GM21825 (cell line): ENCODE data around the gene MTFR1L.

Experiments
- ATAC-seq: cut with Tn5 transposase; IDR thresholded peaks from one replicate; pipeline ENCODE4 v1.9.1; 2021; ENCODE audit warnings: mild to moderate bottlenecking, moderate library complexity; ENCODE audit not compliant: unreplicated experiment

The MTFR1L gene

DNA sequence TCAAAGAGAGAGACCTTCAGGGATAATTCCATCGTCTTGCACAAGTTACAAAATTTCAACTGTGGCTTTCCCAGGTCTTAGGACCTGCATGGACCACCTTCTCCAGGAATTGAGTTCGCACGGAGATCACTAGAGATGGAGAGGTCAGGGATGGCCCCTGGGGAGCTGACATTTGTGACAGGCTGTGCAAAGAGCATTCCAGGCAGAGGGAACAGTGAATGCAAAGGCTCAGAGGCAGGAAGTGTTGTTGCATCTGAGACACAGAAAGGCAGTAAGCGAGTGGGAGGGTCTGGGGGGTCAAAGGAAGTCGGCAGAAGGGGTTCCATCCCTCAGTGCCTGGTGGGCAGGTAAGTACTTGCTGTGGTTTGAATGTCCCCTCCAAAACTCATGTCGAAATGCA, 29.3 kb upstream of the MTFR1L start:
- ATAC-seq, result no peak

DNA sequence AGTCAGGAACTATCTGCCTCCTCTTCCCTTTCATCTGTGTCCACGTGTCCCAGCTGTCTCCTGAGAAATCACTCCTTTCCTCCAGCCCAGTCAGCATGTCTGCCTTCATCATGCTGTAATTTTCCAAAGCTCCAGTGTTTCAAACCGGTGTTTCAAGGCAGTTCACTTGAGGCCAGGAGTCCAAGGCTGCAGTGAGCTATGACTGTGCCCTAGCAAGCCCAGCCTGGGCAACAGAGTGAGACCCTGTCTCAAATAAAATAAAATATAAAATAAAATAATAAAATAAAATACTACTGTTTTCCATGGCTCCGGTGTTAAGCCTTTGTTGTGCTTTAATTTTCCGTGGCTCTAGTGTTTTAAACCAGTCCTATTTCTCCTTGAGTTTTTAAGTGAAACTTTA, 27.6 kb upstream of the MTFR1L start:
- no peak for ATAC-seq

DNA sequence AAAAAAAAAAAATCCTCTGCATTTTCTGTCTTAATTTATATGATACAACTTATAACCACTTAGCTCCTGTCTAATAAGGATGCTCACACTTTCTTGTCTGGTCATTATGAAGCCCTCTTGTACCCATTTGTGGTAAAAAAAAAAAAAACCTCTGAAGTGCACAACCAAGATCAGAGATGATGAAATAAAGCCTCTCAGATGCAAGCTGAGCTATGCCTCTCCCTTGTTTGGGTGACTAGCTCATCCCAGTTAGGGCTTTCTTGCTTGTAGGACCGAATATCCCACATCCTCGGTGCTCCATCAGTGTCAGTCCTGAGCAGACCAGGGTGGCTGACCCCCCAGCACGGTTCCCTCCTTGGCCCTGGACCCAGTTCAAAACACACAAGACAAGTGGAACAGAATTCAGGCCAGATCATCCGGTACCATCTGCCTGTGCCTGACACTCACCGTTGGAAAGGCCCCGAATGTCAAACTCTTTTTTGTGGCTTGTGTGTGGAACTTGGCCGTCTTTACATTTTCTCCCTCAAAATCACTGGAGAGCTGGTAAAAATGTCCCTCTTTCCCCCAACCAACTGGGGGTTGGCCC, 26.1 kb upstream of the MTFR1L start:
- ATAC-seq, result no peak

DNA sequence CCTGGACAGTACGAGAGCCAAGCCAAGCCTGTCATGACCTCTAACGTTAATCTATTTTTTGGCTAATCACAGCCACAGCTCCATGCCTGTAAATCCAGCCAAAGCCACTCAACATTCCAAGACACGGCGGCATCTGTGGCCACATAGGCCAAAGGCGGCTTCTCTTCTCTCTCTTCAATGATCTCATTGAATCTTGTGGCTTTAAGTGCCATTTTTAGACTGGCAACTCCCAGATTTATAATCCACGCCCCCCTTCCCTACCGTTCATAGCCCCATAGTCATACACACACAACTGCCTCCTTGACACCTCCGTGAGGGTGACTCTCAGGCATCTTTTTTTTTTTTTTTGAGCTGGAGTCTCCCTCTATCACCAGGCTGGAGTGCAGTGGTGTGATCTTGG, 25.4 kb upstream of the MTFR1L start:
- ATAC-seq, result no peak

DNA sequence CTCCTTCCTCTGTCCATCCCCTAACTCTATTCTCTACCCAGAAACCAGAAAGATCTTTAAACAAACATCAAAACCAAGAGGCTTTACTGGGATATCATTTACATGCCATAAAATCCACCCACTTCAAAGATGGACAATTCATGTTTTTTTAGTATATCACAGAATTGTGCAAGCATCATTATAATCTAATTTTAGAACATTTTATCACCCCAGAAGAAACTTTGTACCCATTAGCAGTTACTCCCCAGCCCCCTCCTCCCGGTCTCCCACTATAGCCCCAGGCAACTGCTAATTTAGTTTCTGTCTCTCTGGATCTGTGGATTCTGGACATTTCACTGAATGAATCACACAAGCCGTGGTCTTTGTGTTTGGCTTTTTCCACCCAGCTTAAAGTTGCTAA, 24.5 kb upstream of the MTFR1L start:
- ATAC-seq, result no peak

DNA sequence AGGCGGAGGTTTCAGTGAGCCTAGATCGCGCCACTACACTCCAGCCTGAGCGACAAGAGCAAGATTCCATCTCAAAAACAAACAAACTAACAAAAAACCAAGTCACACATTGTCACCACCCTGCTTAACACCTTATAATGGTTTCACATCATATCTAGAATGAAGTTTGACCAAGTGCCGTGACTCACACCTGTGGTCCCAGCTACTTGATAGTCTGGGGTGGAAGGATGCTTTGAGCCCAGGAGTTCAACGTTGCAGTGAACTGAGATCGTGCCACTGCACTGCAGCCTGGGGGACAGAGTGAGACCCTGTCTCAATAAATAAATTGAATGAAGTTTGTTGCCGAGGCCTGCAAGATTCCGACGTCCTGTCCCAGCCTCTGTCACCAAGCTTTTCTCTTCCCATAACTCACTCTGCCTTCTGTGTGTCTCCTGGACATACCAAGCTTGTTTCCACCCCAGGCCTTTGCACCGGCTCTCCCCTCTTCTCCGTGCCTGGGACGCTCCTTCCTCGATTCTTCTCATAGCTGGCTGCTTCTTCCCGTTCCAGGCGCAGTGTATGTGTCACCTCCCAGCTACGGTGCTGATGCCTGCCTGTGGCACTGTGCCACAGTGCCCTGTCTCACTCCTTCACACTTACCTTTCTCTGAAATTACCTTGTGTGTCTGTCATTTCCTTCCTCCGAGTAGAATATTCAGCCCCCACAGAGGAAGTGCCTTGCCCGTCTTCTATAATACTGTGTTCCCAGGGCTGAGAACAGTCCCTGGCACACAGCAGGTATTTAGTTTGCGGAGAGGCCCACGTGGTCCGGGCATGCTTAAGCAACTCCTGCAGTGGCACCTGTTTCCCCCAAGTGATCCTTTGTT, 23.6 kb upstream of the MTFR1L start:
- ATAC-seq, result no peak

DNA sequence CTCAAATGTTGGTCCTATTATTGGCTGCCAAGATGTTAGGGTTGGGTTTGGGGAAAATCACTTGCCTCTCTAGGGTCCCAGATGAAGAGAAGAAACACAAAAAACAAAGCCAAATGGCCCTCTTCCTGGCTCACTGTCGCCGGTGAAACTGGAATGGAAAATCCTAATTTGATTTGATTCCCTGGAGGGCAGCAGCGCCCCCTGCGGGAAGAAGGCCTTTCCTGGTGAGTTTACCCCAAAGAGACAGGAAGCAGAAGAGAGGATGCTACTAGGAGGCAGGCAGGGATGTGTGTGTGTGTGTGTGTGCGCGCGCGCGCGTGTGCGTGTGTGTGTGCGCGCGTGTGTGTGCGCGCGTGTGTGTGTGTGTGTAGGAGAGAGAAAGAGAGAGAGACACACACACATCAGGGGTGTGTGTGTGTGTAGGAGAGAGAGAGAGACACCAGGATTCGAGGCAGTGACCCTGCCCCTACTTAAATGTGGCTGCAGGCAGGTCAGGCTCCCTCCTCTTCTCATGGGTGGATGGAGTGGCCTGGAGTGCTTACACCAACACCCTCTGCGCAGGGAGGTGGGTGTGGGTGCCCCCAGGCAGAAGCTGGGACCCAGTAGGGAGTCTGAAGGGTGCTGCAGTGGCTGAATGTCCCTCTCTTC, 22.8 kb upstream of the MTFR1L start:
- ATAC-seq, result no peak

DNA sequence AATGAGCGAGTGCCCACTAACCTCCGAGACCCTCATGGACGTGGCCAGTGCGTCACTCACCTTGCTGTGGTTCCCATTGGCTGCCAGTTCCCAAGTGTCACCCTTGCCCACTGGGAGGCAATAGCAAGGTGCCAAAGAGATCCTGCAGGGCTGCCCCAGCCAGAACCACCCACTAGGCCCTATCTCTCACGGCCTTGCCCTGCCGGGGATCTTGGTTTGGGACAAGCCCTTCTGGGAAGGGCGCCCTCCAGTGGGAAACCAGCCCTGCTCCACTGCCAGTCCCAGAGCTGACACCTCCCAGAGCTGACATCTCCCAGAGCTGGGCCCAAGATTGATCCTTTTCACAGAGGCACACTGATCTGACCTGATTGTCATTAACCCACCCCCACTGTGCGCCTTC, 21.8 kb upstream of the MTFR1L start:
- no peak for ATAC-seq

DNA sequence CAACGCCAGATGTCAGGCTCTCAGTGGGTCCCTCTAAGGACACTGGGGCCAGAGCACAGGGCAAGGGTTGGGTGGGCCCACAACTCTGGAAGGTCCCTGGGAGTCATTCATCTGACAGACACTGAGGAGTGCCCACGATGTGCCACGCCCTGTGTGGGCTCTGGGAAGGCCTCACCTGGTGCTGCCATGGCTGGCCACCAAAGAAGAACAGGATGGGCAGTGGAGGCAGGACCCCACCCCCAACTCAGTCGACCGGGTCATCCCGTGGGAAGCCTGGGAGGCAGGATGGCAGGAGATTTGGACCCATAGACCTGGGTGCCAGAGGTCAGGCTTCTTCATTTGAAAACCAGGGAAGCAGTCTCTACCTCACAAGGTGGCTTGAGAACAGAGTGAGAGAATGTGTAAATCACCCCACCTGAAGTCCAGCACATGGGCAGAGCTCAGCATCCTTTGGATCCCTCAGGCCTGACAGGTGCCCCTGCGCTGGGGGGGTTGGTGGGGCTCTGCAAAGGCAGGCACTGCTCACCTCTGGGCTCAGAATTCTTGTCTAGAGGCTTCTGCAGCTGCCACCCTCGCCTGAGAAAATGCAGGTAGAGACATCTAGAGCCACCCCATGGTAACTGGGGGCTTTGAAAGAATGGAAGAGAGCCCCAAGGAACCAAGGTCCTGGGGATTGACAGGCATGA, 20.9 kb upstream of the MTFR1L start:
- ATAC-seq, result no peak

DNA sequence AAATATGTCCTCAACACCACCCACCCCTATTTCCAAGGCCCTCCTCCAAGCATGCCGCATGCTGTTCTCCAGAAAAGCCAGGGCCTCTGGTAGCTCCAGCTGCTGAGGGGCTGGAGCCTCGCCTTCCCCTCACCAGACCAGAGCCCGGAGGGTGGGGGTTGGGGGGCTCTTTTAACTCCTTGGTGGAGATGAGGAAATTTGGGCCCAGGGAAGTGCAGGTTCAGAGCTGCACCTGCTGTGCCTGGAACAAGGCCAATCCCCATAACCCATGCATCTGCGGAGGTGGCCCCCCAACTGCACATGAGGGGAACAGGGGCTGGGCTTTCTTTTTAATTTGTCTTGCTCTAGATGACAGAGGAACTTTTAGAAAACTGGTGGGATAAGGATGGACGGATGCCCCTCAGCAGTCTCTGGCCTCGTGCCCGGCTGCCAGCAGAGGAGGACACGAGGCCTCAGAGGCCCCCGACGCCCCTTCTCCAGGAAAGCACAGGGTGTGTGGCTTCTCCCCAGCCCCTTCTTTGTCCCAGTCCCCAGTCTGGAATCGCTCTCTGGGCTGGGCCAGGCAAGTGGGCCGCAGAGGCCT, 20.3 kb upstream of the MTFR1L start:
- ATAC-seq, result no peak

DNA sequence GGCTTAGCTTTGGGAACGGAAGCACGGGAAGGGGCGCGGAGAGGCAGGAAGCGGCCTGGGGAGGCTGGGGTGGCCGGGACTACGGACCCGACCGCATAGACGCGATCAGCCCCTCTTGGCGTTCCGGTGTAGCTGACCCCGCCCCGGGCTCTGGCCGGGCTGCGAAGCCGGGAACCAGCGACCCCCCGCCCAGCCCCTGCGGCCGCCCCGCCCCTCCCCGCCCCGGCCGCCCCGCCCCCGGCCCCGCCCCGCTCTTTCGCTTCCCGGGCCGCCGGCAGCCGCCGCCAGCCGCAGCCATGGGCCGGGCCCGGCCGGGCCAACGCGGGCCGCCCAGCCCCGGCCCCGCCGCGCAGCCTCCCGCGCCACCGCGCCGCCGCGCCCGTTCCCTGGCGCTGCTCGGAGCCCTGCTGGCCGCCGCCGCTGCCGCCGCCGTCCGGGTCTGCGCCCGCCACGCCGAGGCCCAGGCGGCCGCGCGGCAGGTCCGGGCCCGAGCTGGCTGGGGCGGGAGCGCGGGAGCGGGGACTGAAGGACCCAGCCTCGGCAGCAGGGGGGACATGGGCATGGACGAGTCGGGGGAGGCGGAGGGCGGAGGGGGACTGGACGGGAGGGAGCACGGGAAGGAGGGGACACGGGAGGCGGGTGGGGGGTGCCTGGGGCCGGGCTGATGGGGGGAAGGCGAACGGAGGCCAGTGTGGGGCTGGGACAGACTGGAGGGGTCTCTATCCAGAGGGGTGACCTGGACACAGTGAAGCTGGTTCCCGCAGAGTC, 19.6 kb upstream of the MTFR1L start, which contains the start of gene SELENON:
Gene SELENON (plus strand): TSS at position 259 of the 768 bp plus-strand sequence. CDS start 38 bp downstream, at position 297.
- no peak for ATAC-seq

DNA sequence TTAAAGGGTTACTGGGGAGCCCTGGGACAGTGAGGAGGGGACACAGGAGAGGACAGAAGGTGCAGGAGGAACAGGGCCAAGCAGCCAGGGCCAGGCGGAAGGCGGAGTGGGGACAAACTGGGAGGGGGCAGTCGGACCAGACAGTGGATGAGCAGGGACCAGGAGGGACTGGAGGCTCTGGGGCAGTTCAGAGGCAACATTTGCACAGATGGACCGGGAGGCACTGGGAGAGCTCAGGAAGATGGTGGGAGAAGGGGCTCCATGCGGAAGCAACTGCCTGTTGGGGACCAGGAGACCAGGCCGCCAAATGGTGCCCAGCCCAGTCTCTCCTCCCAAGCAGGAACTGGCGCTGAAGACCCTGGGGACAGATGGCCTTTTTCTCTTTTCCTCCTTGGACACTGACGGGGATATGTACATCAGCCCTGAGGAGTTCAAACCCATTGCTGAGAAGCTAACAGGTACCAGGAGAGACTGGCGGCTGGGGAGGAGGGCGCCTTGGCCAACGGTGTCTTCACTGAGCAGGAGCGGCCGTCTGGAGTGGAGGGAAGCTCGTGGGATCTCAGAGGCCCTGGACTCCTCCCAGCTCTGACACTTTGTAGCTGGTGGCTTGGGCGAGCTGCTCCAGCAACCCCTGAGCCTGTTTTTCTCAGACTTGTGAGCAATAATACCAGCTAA, 18.9 kb upstream of the MTFR1L start:
- no peak for ATAC-seq

DNA sequence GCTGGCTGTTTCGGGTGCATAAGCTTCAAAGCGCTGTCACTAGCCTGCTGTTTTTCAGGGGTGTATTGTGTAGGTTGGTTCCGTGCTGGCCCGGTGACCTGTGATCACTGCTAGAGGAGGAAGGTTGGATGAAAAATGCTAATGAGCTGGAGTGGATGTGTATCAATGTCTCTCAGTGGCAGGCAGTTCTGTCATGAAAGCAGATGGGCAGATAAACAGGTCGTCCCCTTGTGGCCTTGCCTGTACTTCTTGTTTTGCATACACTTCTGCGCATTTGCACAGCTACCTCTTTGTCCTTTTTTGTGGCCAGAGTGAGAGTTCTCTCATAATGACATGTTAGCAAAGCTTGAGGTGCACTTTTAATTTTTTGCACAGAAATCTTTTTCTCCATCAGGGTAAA, 16.8 kb upstream of the MTFR1L start:
- no peak for ATAC-seq

DNA sequence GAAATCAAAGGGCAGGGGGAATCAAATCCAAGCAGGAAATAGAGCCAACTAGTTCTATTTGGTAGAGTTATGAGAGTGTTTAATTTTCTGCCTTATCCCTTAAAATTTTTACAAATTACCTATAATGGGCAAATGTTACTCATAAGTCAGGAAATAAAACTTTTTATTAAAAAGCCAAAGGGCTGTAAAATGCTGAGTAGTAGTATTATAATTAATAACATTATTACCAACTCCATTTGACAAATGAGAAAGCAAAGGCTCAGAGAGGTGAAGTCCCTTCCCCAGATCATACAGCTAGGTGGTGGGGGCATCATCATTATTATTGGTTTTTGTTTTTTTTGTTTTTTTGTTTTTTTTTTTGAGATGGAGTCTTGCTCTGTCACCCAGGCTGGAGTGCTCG, 16.4 kb upstream of the MTFR1L start:
- no peak for ATAC-seq

DNA sequence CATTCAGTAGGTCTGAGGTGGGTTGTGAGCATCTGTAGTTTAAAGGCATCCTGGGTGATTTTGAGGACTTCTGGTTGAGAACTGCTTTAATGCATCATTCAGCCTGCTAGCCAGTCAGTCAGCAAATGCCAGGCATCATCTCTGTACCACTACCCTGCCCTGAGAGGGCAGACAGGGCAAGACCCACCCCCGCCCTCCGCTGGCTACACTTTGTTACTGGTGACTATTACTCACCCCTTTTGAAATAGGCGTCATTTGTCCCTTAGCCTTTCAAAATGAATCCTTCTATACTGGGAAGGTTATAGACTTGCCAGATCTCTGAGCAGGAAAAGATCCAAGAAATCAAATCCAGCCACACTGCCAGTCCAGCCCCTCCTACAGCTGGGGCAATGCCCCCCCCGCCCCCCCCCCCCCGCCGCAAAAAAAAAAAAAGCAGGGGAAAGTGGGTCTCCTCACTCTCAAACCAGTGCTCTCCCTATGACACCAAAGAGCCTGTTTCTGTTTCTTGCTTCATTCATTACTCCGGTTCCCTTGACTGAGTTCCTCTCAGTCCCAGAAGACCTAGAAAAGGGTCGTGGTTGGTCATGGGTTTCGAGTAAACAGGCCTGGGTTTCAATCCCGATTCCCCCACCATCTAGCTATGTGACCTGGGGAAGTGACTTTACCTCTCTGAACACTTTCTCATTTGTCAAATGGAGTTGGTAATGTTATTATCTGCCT, 15.3 kb upstream of the MTFR1L start:
- ATAC-seq, result no peak

DNA sequence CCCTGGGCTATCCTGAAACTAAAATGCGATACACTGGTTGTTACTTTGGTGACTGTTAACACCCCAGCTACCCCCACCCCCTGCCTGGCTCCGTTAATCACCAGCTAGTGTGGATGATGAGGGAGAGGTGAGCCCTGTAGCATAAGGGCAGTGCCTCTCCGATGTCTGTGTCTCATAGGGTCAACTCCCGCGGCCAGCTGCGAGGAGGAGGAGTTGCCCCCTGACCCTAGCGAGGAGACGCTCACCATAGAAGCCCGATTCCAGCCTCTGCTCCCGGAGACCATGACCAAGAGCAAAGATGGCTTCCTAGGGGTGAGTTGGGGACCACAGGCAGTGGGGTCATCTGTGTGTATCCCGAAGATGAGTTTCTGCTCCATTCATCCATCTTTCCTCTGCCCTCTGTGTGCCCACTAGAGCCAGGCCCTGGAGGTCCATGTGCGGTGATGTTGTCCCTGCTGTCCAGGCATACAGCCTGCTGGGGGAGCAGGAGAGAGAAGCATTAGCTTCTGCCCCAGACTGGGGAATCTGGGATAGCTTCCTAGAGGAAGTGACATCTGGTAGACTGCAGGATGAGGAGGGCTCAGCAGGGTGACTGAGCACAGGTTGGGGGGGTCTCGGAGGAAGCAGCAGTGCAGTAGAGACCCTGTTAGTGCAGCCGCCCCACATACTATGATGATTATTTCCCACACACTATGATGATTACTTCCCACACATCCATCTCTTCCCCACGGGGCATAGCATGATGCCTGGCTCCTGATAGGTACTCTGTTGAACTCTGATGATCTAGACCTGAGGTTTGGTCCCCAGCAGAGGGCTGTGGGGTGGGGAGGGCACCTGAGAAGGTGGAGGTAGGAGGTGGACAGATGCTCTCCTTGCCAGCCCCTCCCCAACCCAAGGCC, 14.5 kb upstream of the MTFR1L start:
- no peak for ATAC-seq

DNA sequence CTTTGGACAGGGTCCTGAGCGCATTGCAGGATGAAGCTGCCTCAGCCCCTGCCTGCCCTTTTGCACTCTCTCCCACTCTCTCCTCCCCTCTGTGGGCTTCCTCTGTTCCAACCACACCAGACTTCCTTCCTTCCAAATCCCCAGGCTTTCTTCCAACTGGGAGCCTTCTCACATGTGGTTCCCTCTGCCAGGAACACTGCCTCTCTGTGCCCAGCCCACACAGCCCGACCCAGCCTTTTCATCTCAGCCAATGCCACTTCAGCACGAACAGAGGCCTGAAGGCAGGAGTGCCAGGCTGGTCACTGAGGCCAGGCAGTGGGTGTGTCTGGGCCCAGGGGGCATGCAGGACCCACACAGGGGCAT, 13.9 kb upstream of the MTFR1L start:
- ATAC-seq, result no peak

DNA sequence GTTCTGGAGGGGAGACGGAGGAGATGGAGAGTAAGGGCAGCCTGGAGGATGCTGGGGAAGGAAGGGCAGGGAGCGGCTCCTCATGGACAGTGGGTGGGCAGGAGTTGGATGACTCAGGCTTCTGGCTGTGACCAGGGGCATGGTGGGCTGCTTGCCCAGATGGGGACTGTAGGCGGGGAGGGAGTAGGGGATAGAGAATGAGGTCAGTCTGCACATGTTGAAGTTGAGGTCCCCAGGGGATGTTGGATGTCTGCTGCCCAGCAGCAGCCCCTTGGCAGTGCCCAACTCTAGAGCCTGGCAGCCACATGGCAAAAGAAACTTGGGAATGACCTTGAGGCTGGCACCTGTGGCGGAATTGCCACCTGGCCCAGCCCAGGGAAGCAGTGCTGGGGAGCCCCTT, 13.3 kb upstream of the MTFR1L start:
- no peak for ATAC-seq
